GM21723 (cell line): ENCODE data around the gene BCAR3.
"Not testable (repeated sequence)": the region's sequence is repeated elsewhere in the genome, so short reads cannot be mapped to it uniquely, and the experiment has no call there.

Experiments used
- ATAC-seq: cut with Tn5 transposase; IDR thresholded peaks from one replicate; pipeline ENCODE4 v1.9.1; 2021; ENCODE audit warnings: mild to moderate bottlenecking, moderate library complexity; ENCODE audit not compliant: unreplicated experiment

BCAR3 gene

GRCh38 chr1:93600663-93601062 is 81.0 kb downstream of the BCAR3 start:
- ATAC-seq = no peak

DNA sequence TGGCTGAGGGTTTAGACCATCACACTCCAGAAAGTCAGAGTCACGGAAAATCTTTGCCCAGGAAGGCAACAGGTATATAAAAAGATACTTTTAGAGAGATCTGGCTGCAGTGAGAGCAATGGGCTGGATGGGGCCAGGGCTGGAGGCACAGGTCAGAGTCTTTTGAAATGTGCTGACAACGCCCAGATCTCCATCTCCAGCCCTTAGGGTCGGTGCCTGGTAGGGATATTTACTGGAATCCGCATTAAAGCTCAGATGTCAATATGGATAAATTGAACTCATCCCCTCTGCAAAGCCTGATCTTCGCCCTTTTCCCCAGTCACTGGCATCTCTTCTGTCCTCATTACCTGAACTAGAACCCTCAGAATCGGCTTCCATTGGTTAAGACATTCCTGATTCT is 82.2 kb downstream of the BCAR3 start:
- ATAC-seq = no peak

GRCh38 chr1:93598861-93599439 is 82.7 kb downstream of the BCAR3 start:
- ATAC-seq = no peak

DNA sequence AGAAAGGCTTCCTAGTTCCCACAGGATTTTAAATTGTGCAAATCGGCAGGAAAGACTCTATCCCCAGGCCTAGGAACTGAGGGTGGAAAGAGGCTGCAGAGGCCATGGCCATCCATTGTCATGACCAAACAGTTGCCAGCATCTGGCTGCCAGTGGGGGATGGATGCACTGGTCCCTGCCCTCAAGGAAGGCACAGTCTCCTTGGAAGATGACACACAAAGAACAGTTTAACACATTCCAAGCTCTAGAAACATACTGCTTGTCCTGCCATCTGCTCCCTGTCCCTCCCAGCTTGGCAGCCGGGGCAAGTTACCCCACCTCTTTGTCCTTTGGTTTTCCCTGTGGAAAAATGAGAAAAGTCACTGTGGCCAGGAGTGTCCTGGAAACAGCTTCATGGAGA is 83.2 kb downstream of the BCAR3 start:
- ATAC-seq = no peak

DNA sequence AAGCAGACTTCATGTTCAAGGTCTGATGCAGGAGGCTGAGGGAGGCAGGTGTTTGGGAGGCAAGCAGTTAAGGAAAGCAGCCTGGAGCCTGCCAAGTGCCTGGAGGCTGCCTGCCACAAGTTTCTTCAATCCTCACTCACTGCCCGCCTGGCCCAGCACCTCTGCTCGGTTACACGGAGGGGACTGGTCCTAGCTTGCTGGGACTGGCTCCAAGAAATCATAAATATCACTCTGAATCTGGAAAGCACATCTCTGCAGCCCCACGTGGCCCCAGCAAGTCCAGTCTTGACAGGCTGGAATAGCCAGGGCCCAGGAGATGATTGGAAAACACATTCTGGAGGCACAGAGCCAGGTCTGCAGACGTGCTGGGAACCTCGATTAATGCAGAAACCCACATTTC is 83.9 kb downstream of the BCAR3 start:
- no peak for ATAC-seq

GRCh38 chr1:93596329-93597089 is 85.1 kb downstream of the BCAR3 start:
- no peak for ATAC-seq

DNA sequence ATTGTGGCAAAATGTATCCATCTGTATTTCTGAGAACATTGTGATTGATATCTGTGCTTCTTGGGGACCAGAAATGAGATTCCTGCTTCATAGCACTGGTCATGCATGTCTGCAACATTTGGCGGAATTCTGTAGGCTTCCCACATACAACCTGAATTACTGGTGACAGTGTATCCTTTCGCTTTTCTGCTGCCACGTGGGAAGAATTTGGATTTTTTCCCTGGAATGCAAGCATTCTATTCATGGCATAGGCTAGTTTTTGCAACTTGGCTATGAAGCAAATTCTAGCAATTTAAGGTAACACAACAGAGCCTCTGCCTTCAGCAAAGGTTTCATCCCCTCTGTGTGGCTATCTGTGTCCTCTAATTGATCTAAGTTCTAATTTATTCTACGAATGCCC is 85.9 kb downstream of the BCAR3 start:
- no peak for ATAC-seq

DNA sequence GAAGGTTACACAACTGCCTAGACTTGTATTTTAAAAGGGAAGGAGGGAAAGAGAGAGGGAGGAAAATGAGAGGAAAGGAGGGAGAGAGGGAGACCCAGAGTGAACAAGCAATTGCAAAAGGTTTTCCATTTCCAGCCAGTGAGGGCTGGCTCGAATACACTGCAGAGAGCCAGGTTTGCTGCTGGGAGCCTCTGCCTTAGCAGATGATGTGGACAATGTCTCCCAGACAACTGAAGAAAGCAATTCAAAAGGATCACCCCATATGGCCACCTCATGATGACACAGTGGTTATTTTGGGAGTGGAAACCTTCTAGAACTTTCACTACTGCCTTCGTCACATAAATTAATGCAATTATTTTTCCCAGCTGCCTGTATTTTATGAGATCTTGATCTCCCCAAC is 86.4 kb downstream of the BCAR3 start:
- ATAC-seq = no peak

DNA sequence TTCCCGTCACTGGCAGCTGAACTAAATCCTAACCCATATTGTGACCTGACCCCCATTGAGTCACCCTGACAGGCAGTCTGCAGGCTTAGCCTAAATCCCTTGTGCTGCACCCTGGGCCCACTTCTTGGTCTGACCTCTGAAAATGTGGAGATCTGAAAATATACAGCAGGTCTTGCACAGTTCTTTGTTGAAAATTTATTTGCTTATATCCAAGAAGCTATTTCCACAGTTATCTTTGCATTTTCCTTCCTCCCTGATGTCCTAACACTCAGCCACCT is 87.1 kb downstream of the BCAR3 start:
- ATAC-seq = no peak

GRCh38 chr1:93593854-93594602 is 87.6 kb downstream of the BCAR3 start:
- no peak for ATAC-seq

DNA sequence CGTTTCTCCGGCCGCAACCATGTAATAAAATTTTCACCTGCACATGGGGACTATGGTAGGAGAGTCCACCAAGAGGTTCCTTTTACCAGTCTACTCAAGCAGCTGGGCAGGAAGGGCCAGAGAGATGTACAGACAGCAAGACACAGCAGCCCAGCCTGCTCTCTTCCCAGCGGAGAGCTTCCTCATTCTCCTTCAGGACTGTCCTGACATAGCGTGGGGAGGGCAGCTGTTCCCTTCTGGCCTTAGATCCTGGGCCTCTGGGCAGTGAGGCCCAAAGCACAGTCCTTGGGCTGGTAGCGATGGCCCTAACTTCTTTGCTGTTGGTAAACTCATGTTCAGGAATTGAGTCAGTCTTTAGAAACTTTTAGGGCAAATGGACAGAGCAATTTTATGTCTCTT is 89.1 kb downstream of the BCAR3 start:
- no peak for ATAC-seq

GRCh38 chr1:93591676-93592550 is 89.7 kb downstream of the BCAR3 start:
- ATAC-seq = no peak

- not testable (repeated sequence) for ATAC-seq
Observed at GRCh38 chr1:93591291-93591675, 90.4 kb downstream of the BCAR3 start.

DNA sequence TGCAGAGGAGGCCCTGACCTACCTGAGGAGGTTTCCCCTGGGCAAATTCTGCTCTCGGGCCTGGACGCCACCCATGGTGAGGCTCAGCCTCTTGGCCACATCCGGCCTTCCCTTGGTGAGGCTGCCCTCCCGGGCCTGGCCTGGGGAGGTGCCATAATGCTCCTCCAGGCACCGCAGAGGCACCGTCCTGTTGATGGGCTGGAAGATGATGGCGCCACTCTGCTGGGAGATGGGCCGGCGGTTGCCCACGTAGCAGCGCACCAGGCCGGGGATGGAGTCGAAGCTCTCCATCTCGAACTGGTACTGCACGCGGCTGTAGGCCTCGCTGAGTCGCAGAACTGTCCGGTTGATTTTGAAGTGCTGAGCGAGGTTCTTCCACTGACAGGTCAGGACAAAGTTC is 92.7 kb downstream of the BCAR3 start:
- no peak for ATAC-seq

GRCh38 chr1:93588206-93588605 is 93.4 kb downstream of the BCAR3 start:
- no peak for ATAC-seq

GRCh38 chr1:93587354-93587753 is 94.3 kb downstream of the BCAR3 start:
- ATAC-seq = no peak

GRCh38 chr1:93585059-93585966 is 96.3 kb downstream of the BCAR3 start:
- no peak for ATAC-seq

- ATAC-seq = no peak
Observed at GRCh38 chr1:93584261-93585003, 97.2 kb downstream of the BCAR3 start.

DNA sequence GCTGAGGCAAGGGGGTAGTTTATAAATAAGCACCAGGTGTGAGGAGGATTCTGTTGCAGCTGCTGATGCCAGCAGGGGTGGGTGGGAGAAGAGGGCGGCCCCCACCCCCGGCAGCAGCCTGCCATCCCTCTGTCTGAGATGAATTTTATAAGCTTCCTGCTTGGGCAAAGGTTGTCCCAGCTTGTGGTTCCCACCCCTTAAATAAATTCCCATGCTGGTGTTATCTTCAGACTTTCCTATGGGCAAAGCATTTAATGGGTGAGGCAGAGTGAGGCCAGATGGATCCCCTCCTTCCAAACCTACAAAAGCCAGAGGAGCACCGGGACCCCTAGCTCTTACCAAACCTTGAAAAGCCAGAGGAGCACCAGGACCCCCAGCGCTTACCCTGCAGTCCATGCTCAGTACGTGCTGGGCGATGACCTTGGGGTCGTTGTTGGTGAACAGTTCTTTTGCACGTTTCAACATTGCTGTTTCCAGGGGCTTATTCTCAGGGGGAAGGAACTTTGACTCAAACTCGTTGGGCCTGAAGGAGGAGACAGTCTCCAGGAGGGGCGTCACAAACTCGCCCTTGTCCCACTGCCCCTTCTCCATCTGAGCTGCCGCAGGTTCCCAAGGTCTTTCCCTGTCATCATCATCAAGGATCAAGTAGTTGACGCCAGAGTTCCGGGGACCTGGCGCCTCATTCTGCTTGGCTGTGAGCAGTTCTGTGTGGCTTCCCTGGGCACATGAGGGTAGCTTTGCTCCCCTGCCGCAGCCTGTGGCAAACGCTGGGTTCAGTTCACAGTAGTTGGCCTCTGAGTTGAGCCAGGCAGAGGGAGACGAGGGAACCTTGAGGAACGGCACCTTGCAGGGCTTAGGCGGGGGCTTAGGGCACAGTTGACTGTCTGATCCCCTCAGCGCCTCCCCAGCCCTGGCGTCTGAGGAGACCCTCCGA is 99.5 kb downstream of the BCAR3 start:
- ATAC-seq = no peak
